ENCODE results near the gene PTPN9. TPM values are rescaled to one million over a fixed set of nuclear protein-coding genes. Genes with fewer than 3 reads are reported as not detected.

The PTPN9 gene
- total RNA-seq, 1 experiment from 2014 or later: 42.2 TPM

GRCh38 chr15:75594276-75594675 lies 15.2 kb upstream of the PTPN9 start:
- H3K23me2 ChIP-seq (ENCODE audit: insufficient read length, low read depth, low read length, poor library complexity, severe bottlenecking): no peaks in the 10 kb centered on the region
- H2BK12ac ChIP-seq (ENCODE audit: insufficient read length, low read depth, low read length): no peak overlapping the region
- H3K23ac ChIP-seq (ENCODE audit: insufficient read length, low read depth, low read length): no peak overlapping the region
- no peak overlapping the region for H3T11ph ChIP-seq (ENCODE audit: low read length)
- H4K5ac ChIP-seq (ENCODE audit: insufficient read length, low read depth, low read length): no peak overlapping the region
- no CpG with 5 or more reads among the region's 9 CpGs for WGBS (ENCODE audit: extremely low coverage, insufficient read length, low lambda C conversion rate)
- Mint-ChIP-seq H3K27ac (no peak overlapping the region), H3K9me3 (no peaks in the 10 kb centered on the region), H3K4me3 (no peak overlapping the region), H3K36me3 (ENCODE audit: insufficient read depth in 1 of 3, low read depth in 3 of 3) (peaks cover 4 to 39% (median 24%) of the 10 kb centered on the region in 3 experiments; a peak in 6 of 7 replicates), H3K27me3 (ENCODE audit: low read depth) (no peaks in the 10 kb centered on the region), H3K4me1 (no peaks in the 10 kb centered on the region; a peak in 1 of 4 replicates)
- no peak overlapping the region for H3K18ac ChIP-seq (ENCODE audit: insufficient read length, low read depth, low read length)
- H4K8ac ChIP-seq (replicated peaks; ENCODE audit: insufficient read length, low read depth, low read length): no peak overlapping the region
- H2AFZ ChIP-seq (ENCODE audit: low read length): no peak overlapping the region
- H3K9me3 ChIP-seq (ENCODE audit: control insufficient read depth, low read depth, low read length): no peaks in the 10 kb centered on the region
- no peak overlapping the region for H2BK5ac ChIP-seq (ENCODE audit: insufficient read length, low read length)
- no peaks in the 10 kb centered on the region for H3K79me1 ChIP-seq (ENCODE audit: insufficient read depth, low read depth, low read length, poor library complexity, severe bottlenecking)
- H2BK15ac ChIP-seq (ENCODE audit: low read depth, low read length): no peak overlapping the region
- H3K79me2 ChIP-seq (ENCODE audit: insufficient read depth, low read length): no peaks in the 10 kb centered on the region
- H3K9ac ChIP-seq (ENCODE audit: extremely low read depth, insufficient read length, low read length): no peak overlapping the region
- DNase-seq: no peak
- no peak overlapping the region for H2AK5ac ChIP-seq (ENCODE audit: insufficient read length, low read length)
- no peak overlapping the region for H3K56ac ChIP-seq (ENCODE audit: insufficient read length, low read depth, low read length)
- H2BK120ac ChIP-seq (ENCODE audit: low read depth, low read length, poor library complexity, severe bottlenecking): no peak overlapping the region
- H3K27ac ChIP-seq (ENCODE audit: insufficient read length, low read depth, low read length): no peak overlapping the region
- H4K91ac ChIP-seq (ENCODE audit: insufficient read length, low read depth, low read length): no peak overlapping the region
- TF ChIP-seq, protein P1, sequence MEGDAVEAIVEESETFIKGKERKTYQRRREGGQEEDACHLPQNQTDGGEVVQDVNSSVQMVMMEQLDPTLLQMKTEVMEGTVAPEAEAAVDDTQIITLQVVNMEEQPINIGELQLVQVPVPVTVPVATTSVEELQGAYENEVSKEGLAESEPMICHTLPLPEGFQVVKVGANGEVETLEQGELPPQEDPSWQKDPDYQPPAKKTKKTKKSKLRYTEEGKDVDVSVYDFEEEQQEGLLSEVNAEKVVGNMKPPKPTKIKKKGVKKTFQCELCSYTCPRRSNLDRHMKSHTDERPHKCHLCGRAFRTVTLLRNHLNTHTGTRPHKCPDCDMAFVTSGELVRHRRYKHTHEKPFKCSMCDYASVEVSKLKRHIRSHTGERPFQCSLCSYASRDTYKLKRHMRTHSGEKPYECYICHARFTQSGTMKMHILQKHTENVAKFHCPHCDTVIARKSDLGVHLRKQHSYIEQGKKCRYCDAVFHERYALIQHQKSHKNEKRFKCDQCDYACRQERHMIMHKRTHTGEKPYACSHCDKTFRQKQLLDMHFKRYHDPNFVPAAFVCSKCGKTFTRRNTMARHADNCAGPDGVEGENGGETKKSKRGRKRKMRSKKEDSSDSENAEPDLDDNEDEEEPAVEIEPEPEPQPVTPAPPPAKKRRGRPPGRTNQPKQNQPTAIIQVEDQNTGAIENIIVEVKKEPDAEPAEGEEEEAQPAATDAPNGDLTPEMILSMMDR (conservative IDR thresholded peaks at IDR 0.05): no peak
- no peak overlapping the region for H3K4ac ChIP-seq (ENCODE audit: low read depth, low read length)
- no peak overlapping the region for H3K4me2 ChIP-seq (ENCODE audit: insufficient read depth, insufficient read length, low read length)
- H4K20me1 ChIP-seq (ENCODE audit: control insufficient read depth, insufficient read depth, insufficient read length): no peaks in the 10 kb centered on the region
- H3K27me3 ChIP-seq (ENCODE audit: insufficient read depth, low read length): no peaks in the 10 kb centered on the region
- no peaks in the 10 kb centered on the region for H3K4me1 ChIP-seq (ENCODE audit: insufficient read depth, low read length)
- H2BK20ac ChIP-seq (ENCODE audit: low read depth, low read length, poor library complexity, severe bottlenecking): no peak overlapping the region
- no peak overlapping the region for H3K14ac ChIP-seq (ENCODE audit: insufficient read depth, low read length)

All from H9 (cell line).